Panc1 (cell line): ENCODE results near the gene FAM117B. TPM values are rescaled to one million over a fixed set of nuclear protein-coding genes. Genes with fewer than 3 reads are reported as not detected.

Experiments used
- ATAC-seq: fragments of 200-7000 bp; cut with Tn5 transposase; 2 replicates; pipeline ENCODE4 v1.9.1; 2020; ENCODE audit warnings: mild to moderate bottlenecking, moderate library complexity
- BruUV-seq: library from RNA; stranded (reverse); fragments of 400-500 nt; replicated peaks from 2 replicates; lab custom pipeline; 2021; lab: Mats Ljungman, UMichigan
- CTCF ChIA-PET: fragments of 300-600 bp; sonication (Branson Sonifier 250); formaldehyde crosslinking; loops from one replicate; lab custom pipeline; 2022; ENCODE audit warnings: antibody characterized with exemption; lab: Charles Lee
- POLR2A ChIA-PET: fragments of 300-600 bp; sonication (Branson Sonifier 250); formaldehyde crosslinking; loops from one replicate; lab custom pipeline; 2022; ENCODE audit warnings: antibody characterized with exemption; lab: Charles Lee
- DNase-seq: peaks from one replicate; pipeline ENCODE4 v3.0.0-alpha.2; 2010; ENCODE audit warnings: low read depth, low spot score
- H3K27ac ChIP-seq: 2 replicates; pipeline ENCODE4 v1.5.1; 2011; ENCODE audit warnings: mild to moderate bottlenecking, low read length, inconsistent platforms
- H3K27me3 ChIP-seq: fragments of 200-500 bp; sonication (Bioruptor generic); 2 replicates; pipeline ENCODE4 v1.6.0; 2014; ENCODE audit warnings: low read length, inconsistent platforms; ENCODE audit not compliant: control insufficient read depth, insufficient read depth
- H3K36me3 ChIP-seq: fragments of 200-500 bp; sonication (Bioruptor generic); 2 replicates; pipeline ENCODE4 v1.5.1; 2014; ENCODE audit warnings: inconsistent platforms, mild to moderate bottlenecking, low read length, moderate library complexity; ENCODE audit not compliant: control insufficient read depth, insufficient read depth
- H3K4me1 ChIP-seq: 2 replicates; pipeline ENCODE4 v1.5.1; 2011; ENCODE audit warnings: inconsistent platforms, mild to moderate bottlenecking, low read length, moderate library complexity; ENCODE audit not compliant: control insufficient read depth, insufficient read depth
- H3K4me3 ChIP-seq, 2 experiments: 2 replicates each; pipeline ENCODE4 v1.5.1; 2011 to 2012; ENCODE audit warnings: low read depth in 2 of 2, low read length in 2 of 2, mild to moderate bottlenecking in 2 of 2, inconsistent platforms in 1 of 2, moderate library complexity in 1 of 2
- H3K9me3 ChIP-seq: fragments of 200-500 bp; sonication (Bioruptor generic); 2 replicates; pipeline ENCODE4 v1.5.1; 2014; ENCODE audit warnings: low read depth, mild to moderate bottlenecking, inconsistent platforms, low read length, moderate library complexity; ENCODE audit not compliant: control insufficient read depth, insufficient read depth
- CTCF ChIP-seq: fragments of 450-650 bp; IDR thresholded peaks from 2 replicates; pipeline ENCODE4 v1.5.1; 2017; ENCODE audit warnings: mild to moderate bottlenecking
- POLR2AphosphoS5 ChIP-seq: IDR thresholded peaks from 2 replicates; pipeline ENCODE4 v1.6.1; 2012; ENCODE audit warnings: mild to moderate bottlenecking, low read depth, low read length, moderate library complexity
- REST ChIP-seq, 2 experiments: IDR thresholded peaks; 2 replicates each; pipeline ENCODE4 v1.6.1; 2011 to 2012; ENCODE audit warnings: low read depth in 2 of 2, control low read depth in 1 of 2, low read length in 1 of 2, mild to moderate bottlenecking in 1 of 2, moderate library complexity in 1 of 2; ENCODE audit not compliant: insufficient read depth in 1 of 2
- SIN3A ChIP-seq: IDR thresholded peaks from 2 replicates; pipeline ENCODE4 v1.6.1; 2012; ENCODE audit warnings: low read depth, mild to moderate bottlenecking, low read length, moderate library complexity, borderline replicate concordance; ENCODE audit not compliant: insufficient read depth
- TCF7L2 ChIP-seq: IDR thresholded peaks from 2 replicates; pipeline ENCODE4 v1.6.1; 2011; ENCODE audit warnings: mild to moderate bottlenecking, low read depth, low read length, inconsistent platforms
- in situ Hi-C: cut with HindIII; loops from 2 replicates; pipeline ENCODE4 v1.10.0; 2016; ENCODE audit warnings: low sequenced_read_pairs, low pct_unique_long_range_greater_than_20kb
- intact Hi-C: fragments of 100-400 bp; cut with micrococcal nuclease; formaldehyde crosslinking; loops from one replicate; pipeline ENCODE4 v1.10.0; 2022; ENCODE audit not compliant: unreplicated experiment
- total RNA-seq: library from RNA; stranded (reverse); gene quantifications from one replicate; pipeline ENCODE4 v1.2.1, GENCODE V29; 2021; ENCODE audit not compliant: unreplicated experiment

Gene FAM117B
- total RNA-seq, 1 experiment from 2014 or later: 7.8 TPM

DNA sequence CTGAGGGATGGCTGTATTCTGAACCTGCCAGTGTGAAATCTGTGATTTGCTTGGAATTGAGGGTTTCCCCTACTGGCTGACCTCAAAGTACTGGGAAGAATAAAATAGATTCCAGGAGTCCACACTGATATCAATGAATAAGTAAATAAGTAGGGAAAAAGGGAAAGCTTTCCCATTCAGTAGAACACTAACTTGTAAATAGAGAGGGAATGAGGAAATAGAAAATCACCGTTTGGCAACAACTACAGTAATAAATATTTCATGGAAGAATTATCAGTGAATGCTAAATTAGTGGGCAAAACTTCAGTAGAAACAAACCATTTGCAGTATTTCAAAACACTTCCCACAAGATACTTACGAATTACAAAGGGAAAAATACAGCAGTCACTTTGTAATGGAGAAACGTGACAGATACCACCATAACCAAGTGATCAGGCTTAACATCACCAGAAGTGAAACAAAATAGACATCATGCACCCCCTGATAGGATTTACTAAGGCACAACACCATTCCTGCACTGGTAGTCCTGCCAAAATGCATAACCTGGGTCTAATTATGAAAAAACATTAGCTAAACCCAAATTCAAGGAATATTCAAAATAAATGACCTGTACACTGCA lies 148.3 kb downstream of the FAM117B start:
- in situ Hi-C loops: no loop called here
- TF ChIP-seq SIN3A (no peak), POLR2AphosphoS5 (no peak), TCF7L2 (no peak), REST (IDR thresholded peaks at IDR 0.05; ENCODE audit: insufficient read depth in 1 of 2, low read depth in 2 of 2, low read length in 1 of 2) (no peak), CTCF (no peak)
- ChIA-PET CTCF (no interaction called here), POLR2A (no interaction called here)
- Histone ChIP-seq H3K4me3 (no peak overlapping the region), H3K9me3 (no peaks in the 10 kb centered on the region), H3K27ac (no peak overlapping the region), H3K36me3 (no peaks in the 10 kb centered on the region), H3K27me3 (no peaks in the 10 kb centered on the region), H3K4me1 (no peaks in the 10 kb centered on the region)
- no peak for ATAC-seq
- intact Hi-C loops: no loop called here
- DNase-seq: no peak
- no TSS peak for BruUV-seq

DNA sequence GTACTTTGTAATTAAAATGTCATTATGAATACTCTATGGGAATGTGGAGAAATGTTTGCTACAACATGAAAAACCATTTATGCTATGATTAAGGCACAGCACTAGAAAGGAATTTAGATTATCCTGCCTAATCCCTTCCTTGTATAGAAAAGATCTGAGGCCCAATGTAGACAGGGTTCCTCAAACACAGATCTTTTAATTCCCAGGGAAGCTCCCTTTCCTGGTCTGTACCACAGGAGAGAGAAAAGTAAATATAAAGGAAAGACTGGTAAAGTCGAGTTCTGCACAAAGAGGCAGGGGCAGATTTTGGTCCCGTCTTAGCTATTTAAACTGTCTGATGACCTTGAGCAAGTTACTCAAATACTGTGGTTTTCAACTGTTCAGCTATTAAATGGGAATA lies 152.1 kb downstream of the FAM117B start:
- no peaks in the 10 kb centered on the region for H3K9me3 ChIP-seq
- DNase-seq (no peak), ATAC-seq (no peak)
- ChIA-PET POLR2A (no interaction called here), CTCF (no interaction called here)
- H3K4me1 ChIP-seq: no peaks in the 10 kb centered on the region
- in situ Hi-C loops: no loop called here
- intact Hi-C loops: no loop called here
- TF ChIP-seq POLR2AphosphoS5: no peak
- TF ChIP-seq REST (IDR thresholded peaks at IDR 0.05; ENCODE audit: insufficient read depth in 1 of 2, low read depth in 2 of 2, low read length in 1 of 2): no peak
- TF ChIP-seq TCF7L2: no peak
- TF ChIP-seq CTCF: no peak
- TF ChIP-seq SIN3A: no peak
- BruUV-seq: no TSS peak
- H3K4me3 ChIP-seq: no peak overlapping the region
- H3K27ac ChIP-seq: no peak overlapping the region
- no peaks in the 10 kb centered on the region for H3K36me3 ChIP-seq
- no peaks in the 10 kb centered on the region for H3K27me3 ChIP-seq
